ACC112 (cell line): ENCODE measurements around the gene IL16.

ENCODE experiments used
- H2AFZ ChIP-seq: fragments of 200-600 bp; sonication (generic); one replicate; pipeline ENCODE4 v1.6.0; 2017; ENCODE audit warnings: antibody characterized with exemption, low read length; ENCODE audit not compliant: unreplicated experiment
- H3K27ac ChIP-seq: fragments of 200-600 bp; sonication (generic); 2 replicates; pipeline ENCODE4 v1.5.1; 2014; ENCODE audit warnings: low read depth, mild to moderate bottlenecking, antibody characterized with exemption, low read length, moderate library complexity
- H3K27me3 ChIP-seq: fragments of 200-600 bp; sonication (generic); 2 replicates; pipeline ENCODE4 v1.6.1; 2014; ENCODE audit warnings: mild to moderate bottlenecking, antibody characterized with exemption, low read length, moderate library complexity, mixed read lengths; ENCODE audit not compliant: insufficient read depth
- H3K36me3 ChIP-seq: fragments of 200-600 bp; sonication (generic); 2 replicates; pipeline ENCODE4 v1.6.1; 2016; ENCODE audit warnings: mild to moderate bottlenecking, antibody characterized with exemption, low read length, moderate library complexity, mixed read lengths; ENCODE audit not compliant: insufficient read depth
- H3K4me1 ChIP-seq: fragments of 200-600 bp; sonication (generic); one replicate; pipeline ENCODE4 v1.6.1; 2016; ENCODE audit warnings: low read length, mixed read lengths; ENCODE audit not compliant: insufficient read depth, unreplicated experiment, control insufficient read depth
- H3K4me3 ChIP-seq: fragments of 200-600 bp; sonication (generic); 2 replicates; pipeline ENCODE4 v1.5.1; 2014; ENCODE audit warnings: mild to moderate bottlenecking, low read depth, low read length
- H3K79me2 ChIP-seq: fragments of 200-600 bp; sonication (generic); one replicate; pipeline ENCODE4 v1.6.0; 2016; ENCODE audit warnings: low read length; ENCODE audit not compliant: control insufficient read depth, unreplicated experiment, insufficient read depth

The IL16 gene

GRCh38 chr15:81188354-81188753 lies 8.3 kb upstream of the IL16 start:
- Histone ChIP-seq H3K27me3 (no peaks in the 10 kb centered on the region), H3K4me3 (no peak overlapping the region), H2AFZ (no peak overlapping the region), H3K27ac (no peak overlapping the region), H3K4me1 (peaks cover 20% of the 10 kb centered on the region), H3K36me3 (no peaks in the 10 kb centered on the region), H3K79me2 (no peaks in the 10 kb centered on the region)

GRCh38 chr15:81189583-81190283 lies 6.9 kb upstream of the IL16 start:
- H3K4me3 ChIP-seq, result peak overlapping the region; percentile 28; the same call in 1 of the 2 replicates
- peaks cover 20% of the 10 kb centered on the region for H3K4me1 ChIP-seq
- H3K27ac ChIP-seq, result peak overlapping the region; percentile 85
- H3K36me3 ChIP-seq, result no peaks in the 10 kb centered on the region
- peak overlapping the region; percentile 68 for H2AFZ ChIP-seq
- no peaks in the 10 kb centered on the region for H3K79me2 ChIP-seq
- no peaks in the 10 kb centered on the region for H3K27me3 ChIP-seq

GRCh38 chr15:81190922-81191507 lies 5.7 kb upstream of the IL16 start:
- H3K36me3 ChIP-seq, result no peaks in the 10 kb centered on the region
- no peak overlapping the region for H3K27ac ChIP-seq

GRCh38 chr15:81191701-81192100 lies 5.0 kb upstream of the IL16 start:
- H3K79me2 ChIP-seq, result no peaks in the 10 kb centered on the region
- H3K4me1 ChIP-seq, result peaks cover 20% of the 10 kb centered on the region
- no peaks in the 10 kb centered on the region for H3K27me3 ChIP-seq

More at GRCh38 chr15:81190922-81191507, 5.7 kb upstream of the IL16 start:
- Histone ChIP-seq H3K4me1 (peaks cover 20% of the 10 kb centered on the region), H2AFZ (no peak overlapping the region), H3K4me3 (no peak overlapping the region), H3K27me3 (no peaks in the 10 kb centered on the region), H3K79me2 (no peaks in the 10 kb centered on the region)

GRCh38 chr15:81194723-81195122 lies 2.0 kb upstream of the IL16 start:
- H3K4me1 ChIP-seq, result peaks cover 13% of the 10 kb centered on the region
- H2AFZ ChIP-seq, result no peak overlapping the region
- no peak overlapping the region for H3K4me3 ChIP-seq
- H3K27me3 ChIP-seq, result no peaks in the 10 kb centered on the region
- H3K27ac ChIP-seq, result no peak overlapping the region
- no peaks in the 10 kb centered on the region for H3K36me3 ChIP-seq
- no peaks in the 10 kb centered on the region for H3K79me2 ChIP-seq

More at GRCh38 chr15:81191701-81192100, 5.0 kb upstream of the IL16 start:
- no peak overlapping the region for H3K27ac ChIP-seq
- H3K4me3 ChIP-seq, result no peak overlapping the region
- no peak overlapping the region for H2AFZ ChIP-seq
- H3K36me3 ChIP-seq, result no peaks in the 10 kb centered on the region

- peaks cover 6% of the 10 kb centered on the region for H3K4me1 ChIP-seq
- no peaks in the 10 kb centered on the region for H3K79me2 ChIP-seq
- H2AFZ ChIP-seq, result no peak overlapping the region
- no peaks in the 10 kb centered on the region for H3K27me3 ChIP-seq
- H3K27ac ChIP-seq, result no peak overlapping the region
- H3K36me3 ChIP-seq, result no peaks in the 10 kb centered on the region
- H3K4me3 ChIP-seq, result no peak overlapping the region
These were observed 1.3 kb upstream of the IL16 start for GRCh38 chr15:81195339-81195864.

GRCh38 chr15:81197255-81197630 lies 564 bp downstream of the IL16 start:
- H3K27me3 ChIP-seq, result no peaks in the 10 kb centered on the region
- no peaks in the 10 kb centered on the region for H3K79me2 ChIP-seq
- H2AFZ ChIP-seq, result no peak overlapping the region

GRCh38 chr15:81197688-81198281 lies 1.1 kb downstream of the IL16 start:
- Histone ChIP-seq H3K79me2 (no peaks in the 10 kb centered on the region), H3K27ac (no peak overlapping the region), H2AFZ (no peak overlapping the region), H3K36me3 (no peaks in the 10 kb centered on the region), H3K4me1 (no peaks in the 10 kb centered on the region), H3K4me3 (no peak overlapping the region), H3K27me3 (no peaks in the 10 kb centered on the region)

More at GRCh38 chr15:81197255-81197630, 564 bp downstream of the IL16 start:
- H3K4me3 ChIP-seq, result no peak overlapping the region
- H3K36me3 ChIP-seq, result no peaks in the 10 kb centered on the region
- H3K27ac ChIP-seq, result no peak overlapping the region
- H3K4me1 ChIP-seq, result no peaks in the 10 kb centered on the region

GRCh38 chr15:81199031-81199779 lies 2.5 kb downstream of the IL16 start:
- Histone ChIP-seq H3K27me3 (no peaks in the 10 kb centered on the region), H3K4me1 (no peaks in the 10 kb centered on the region), H3K79me2 (no peaks in the 10 kb centered on the region), H3K4me3 (no peak overlapping the region), H2AFZ (no peak overlapping the region), H3K27ac (no peak overlapping the region), H3K36me3 (no peaks in the 10 kb centered on the region)

- no peak overlapping the region for H3K4me3 ChIP-seq
These were observed 9.3 kb downstream of the IL16 start for GRCh38 chr15:81206018-81206417.

More at GRCh38 chr15:81206018-81206417, 9.3 kb downstream of the IL16 start:
- no peaks in the 10 kb centered on the region for H3K36me3 ChIP-seq
- no peaks in the 10 kb centered on the region for H3K4me1 ChIP-seq
- H3K79me2 ChIP-seq, result no peaks in the 10 kb centered on the region
- H3K27ac ChIP-seq, result no peak overlapping the region
- no peak overlapping the region for H2AFZ ChIP-seq
- no peaks in the 10 kb centered on the region for H3K27me3 ChIP-seq
